HEK293T (cell line): Measurements from ENCODE around the gene GRID2.
"Not testable (repeated sequence)": the region's sequence is repeated elsewhere in the genome, so short reads cannot be mapped to it uniquely, and the experiment has no call there.

Source experiments
- CTCF ChIA-PET: fragments of 350-600 bp; formaldehyde crosslinking; extraction: SDS; loops from one replicate; lab custom pipeline; 2021; ENCODE audit warnings: antibody characterized with exemption, inconsistent platforms; lab: Yijun Ruan, JAX
- POLR2A ChIA-PET: fragments of 350-600 bp; formaldehyde crosslinking; extraction: SDS; loops from one replicate; lab custom pipeline; 2020; ENCODE audit warnings: antibody characterized with exemption, inconsistent platforms; lab: Yijun Ruan, JAX
- DNase-seq: peaks from one replicate; pipeline ENCODE4 v3.0.0; 2012; ENCODE audit warnings: mixed read lengths; ENCODE audit errors: extremely low spot score
- ARNT ChIP-seq: fragments of 450-650 bp; IDR thresholded peaks from 2 replicates; pipeline ENCODE4 v1.6.1; 2017; ENCODE audit warnings: mild to moderate bottlenecking
- BHLHE40 ChIP-seq: fragments of 450-650 bp; IDR thresholded peaks from 2 replicates; pipeline ENCODE4 v1.6.1; 2016; ENCODE audit warnings: mild to moderate bottlenecking, moderate library complexity, borderline replicate concordance
- CTBP1 ChIP-seq: fragments of 450-650 bp; IDR thresholded peaks from 2 replicates; pipeline ENCODE4 v1.6.1; 2016; ENCODE audit warnings: borderline replicate concordance
- ELF4 ChIP-seq: fragments of 450-650 bp; IDR thresholded peaks from 2 replicates; pipeline ENCODE4 v1.6.1; 2017; ENCODE audit warnings: antibody characterized with exemption
- FOXA1 ChIP-seq: fragments of 450-650 bp; IDR thresholded peaks from 2 replicates; pipeline ENCODE4 v1.6.1; 2016; ENCODE audit warnings: mild to moderate bottlenecking
- FOXK2 ChIP-seq: fragments of 450-650 bp; IDR thresholded peaks from 2 replicates; pipeline ENCODE4 v1.6.1; 2016; ENCODE audit warnings: mild to moderate bottlenecking
- FOXM1 ChIP-seq: fragments of 450-650 bp; IDR thresholded peaks from 2 replicates; pipeline ENCODE4 v1.6.1; 2017; ENCODE audit warnings: mild to moderate bottlenecking, borderline replicate concordance
- HDGF ChIP-seq: fragments of 450-650 bp; IDR thresholded peaks from 2 replicates; pipeline ENCODE4 v1.6.1; 2017; ENCODE audit warnings: antibody characterized with exemption, borderline replicate concordance
- L3MBTL2 ChIP-seq: fragments of 450-650 bp; conservative IDR thresholded peaks from 2 replicates; pipeline ENCODE4 v1.6.1; 2016; ENCODE audit warnings: mild to moderate bottlenecking
- LEF1 ChIP-seq: fragments of 450-650 bp; IDR thresholded peaks from 2 replicates; pipeline ENCODE4 v1.6.1; 2017; ENCODE audit warnings: mild to moderate bottlenecking, borderline replicate concordance
- NFRKB ChIP-seq: fragments of 450-650 bp; IDR thresholded peaks from 2 replicates; pipeline ENCODE4 v1.6.1; 2016; ENCODE audit warnings: mild to moderate bottlenecking, moderate library complexity
- PKNOX1 ChIP-seq: fragments of 450-650 bp; IDR thresholded peaks from 2 replicates; pipeline ENCODE4 v1.6.1; 2016
- SP1 ChIP-seq: fragments of 450-650 bp; IDR thresholded peaks from 2 replicates; pipeline ENCODE4 v1.6.1; 2017
- SUZ12 ChIP-seq: fragments of 450-650 bp; IDR thresholded peaks from 2 replicates; pipeline ENCODE4 v1.6.1; 2016; ENCODE audit warnings: mild to moderate bottlenecking
- TARDBP ChIP-seq: fragments of 450-650 bp; IDR thresholded peaks from 2 replicates; pipeline ENCODE4 v1.6.1; 2016
- ZNF384 ChIP-seq: fragments of 450-650 bp; IDR thresholded peaks from 2 replicates; pipeline ENCODE4 v1.6.1; 2016

The GRID2 gene

DNA sequence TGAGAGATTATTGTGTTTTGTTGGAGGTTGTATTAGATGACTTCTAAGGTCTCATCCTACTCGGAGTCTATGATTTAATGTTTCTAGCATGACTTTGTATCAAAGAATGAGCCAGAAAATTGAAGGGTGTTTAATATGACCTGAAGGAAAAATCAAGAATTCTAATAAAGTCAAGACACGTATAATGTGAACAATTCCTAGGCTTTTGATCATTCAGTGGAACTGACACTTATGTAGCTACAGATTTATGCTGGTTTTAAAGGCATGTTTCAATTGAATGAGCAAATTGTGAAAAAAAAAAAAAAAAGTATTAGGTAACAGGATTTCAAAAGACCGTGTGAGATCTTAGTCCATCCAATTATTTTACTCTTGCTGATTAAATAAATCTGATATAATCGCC lies 64.9 kb downstream of the GRID2 start:
- CTCF ChIA-PET = no interaction called here
- DNase-seq = no peak
- POLR2A ChIA-PET = no interaction called here
- TF ChIP-seq PKNOX1 (no peak), ARNT (no peak), HDGF (no peak), FOXA1 (no peak), ELF4 (no peak), SUZ12 (no peak), FOXK2 (no peak), NFRKB (no peak), LEF1 (no peak), BHLHE40 (no peak), ZNF384 (no peak), L3MBTL2 (no peak), FOXM1 (no peak), SP1 (no peak), CTBP1 (no peak), TARDBP (no peak)

DNA sequence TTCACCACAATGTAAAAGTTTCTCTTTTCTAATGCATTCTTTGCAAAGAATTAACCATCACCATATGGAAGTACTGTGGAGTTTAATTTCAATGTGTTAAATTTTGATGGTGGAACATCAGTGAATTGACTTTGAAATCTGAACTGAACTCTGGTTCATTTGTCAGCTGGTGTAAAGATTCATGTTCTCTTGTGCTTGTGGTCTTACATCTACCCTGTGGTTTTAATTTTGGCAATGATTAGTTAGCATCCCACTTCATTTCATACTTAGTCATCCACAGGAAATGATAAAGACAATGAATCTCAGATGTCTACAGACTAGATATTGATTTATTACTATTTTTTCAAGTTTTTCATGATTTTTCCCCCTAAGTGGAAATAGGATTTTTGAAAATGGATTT lies 77.8 kb downstream of the GRID2 start:
- POLR2A ChIA-PET = no interaction called here
- no peak for TF ChIP-seq FOXA1

DNA sequence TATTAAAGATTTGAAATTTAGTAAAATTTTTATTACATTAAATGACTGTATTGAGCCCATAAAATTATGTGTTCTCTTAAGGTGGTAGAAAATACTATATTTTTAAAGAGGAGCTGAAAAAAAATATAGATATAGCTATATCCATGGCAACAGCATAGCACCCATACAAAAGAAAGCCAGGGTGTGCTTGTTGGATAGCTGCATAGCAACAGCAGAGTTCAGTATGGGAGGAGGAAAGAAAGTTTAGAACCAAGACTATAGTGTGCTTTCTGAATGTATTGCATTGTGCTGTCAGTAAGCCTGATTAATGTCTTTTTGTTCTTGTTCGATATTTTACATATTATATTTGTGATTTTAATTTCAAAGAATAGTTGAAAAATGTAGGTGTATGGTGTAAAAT lies 78.4 kb downstream of the GRID2 start:
- DNase-seq = no peak
- ChIA-PET CTCF (no interaction called here), POLR2A (no interaction called here)
- no peak for TF ChIP-seq SP1
- no peak for TF ChIP-seq FOXM1
- no peak for TF ChIP-seq NFRKB
- no peak for TF ChIP-seq FOXK2
- TF ChIP-seq PKNOX1 = no peak
- TF ChIP-seq FOXA1 = no peak
- no peak for TF ChIP-seq SUZ12
- no peak for TF ChIP-seq LEF1
- TF ChIP-seq ELF4 = no peak
- TF ChIP-seq ZNF384 = no peak
- no peak for TF ChIP-seq BHLHE40
- TF ChIP-seq L3MBTL2 = no peak
- TF ChIP-seq TARDBP = no peak
- TF ChIP-seq ARNT = no peak
- no peak for TF ChIP-seq HDGF
- TF ChIP-seq CTBP1 = no peak

More for the DNA sequence above, 77.8 kb downstream of the GRID2 start:
- CTCF ChIA-PET = no interaction called here
- no peak for DNase-seq

DNA sequence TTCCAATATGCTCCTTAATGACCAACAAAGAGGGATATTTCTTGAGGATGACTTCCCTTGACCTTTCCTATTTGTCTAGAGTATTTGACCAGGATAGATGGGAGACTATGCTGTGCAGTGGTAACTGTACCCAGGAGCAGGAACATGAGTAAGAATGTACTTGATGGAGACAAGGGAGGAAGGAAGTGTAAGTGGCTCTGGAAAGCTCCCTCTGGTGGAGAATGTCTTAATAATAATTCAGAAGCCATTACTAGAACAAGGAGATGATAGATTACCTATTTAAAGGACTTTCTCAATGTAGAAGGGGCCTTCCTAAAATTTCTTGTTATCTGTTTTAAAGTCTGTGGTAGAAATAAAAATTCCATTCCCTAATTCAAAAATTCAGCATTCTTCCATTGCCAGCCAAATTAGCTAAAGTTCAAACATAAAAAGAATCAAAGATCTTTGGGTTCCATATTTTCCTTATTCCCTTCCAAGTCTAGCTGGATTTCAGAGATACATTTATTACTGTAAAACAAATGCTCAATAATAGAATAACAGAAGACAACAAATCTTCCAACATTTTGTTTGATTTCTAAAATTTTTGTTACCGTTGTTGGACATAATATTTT lies 83.8 kb downstream of the GRID2 start:
- TF ChIP-seq FOXM1 (no peak), NFRKB (no peak), PKNOX1 (no peak), BHLHE40 (no peak), L3MBTL2 (no peak), CTBP1 (no peak), SUZ12 (no peak), SP1 (no peak), ELF4 (no peak), FOXA1 (no peak), TARDBP (no peak), FOXK2 (no peak), HDGF (no peak), ZNF384 (no peak), ARNT (no peak), LEF1 (no peak)
- ChIA-PET CTCF (no interaction called here), POLR2A (no interaction called here)
- DNase-seq = peak; percentile 39

DNA sequence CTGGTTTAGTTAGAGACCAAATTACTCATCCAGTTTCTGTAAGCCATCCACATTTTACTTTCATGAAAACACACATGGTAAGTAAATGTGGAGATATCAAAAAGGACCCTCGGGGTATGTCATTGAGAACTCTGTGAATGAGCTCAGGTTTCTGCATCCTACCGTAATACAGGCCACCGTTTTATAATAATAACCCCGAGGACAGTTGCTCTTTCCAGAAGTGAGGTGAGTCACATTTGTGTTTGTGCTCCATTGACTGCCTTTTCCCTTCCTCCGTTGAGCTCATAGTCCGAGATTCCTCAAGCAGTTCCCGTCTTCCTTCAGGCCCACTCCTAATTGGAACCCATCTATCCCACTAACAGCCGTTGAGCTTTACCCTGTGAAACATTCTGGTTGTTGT lies 95.3 kb downstream of the GRID2 start:
- no peak for DNase-seq
- ChIA-PET CTCF (no interaction called here), POLR2A (no interaction called here)
- no peak for TF ChIP-seq FOXM1
- TF ChIP-seq SP1 = no peak
- TF ChIP-seq CTBP1 = no peak
- no peak for TF ChIP-seq SUZ12
- TF ChIP-seq FOXA1 = no peak
- TF ChIP-seq L3MBTL2 = no peak
- TF ChIP-seq ELF4 = no peak
- TF ChIP-seq PKNOX1 = no peak
- no peak for TF ChIP-seq ARNT
- no peak for TF ChIP-seq ZNF384
- no peak for TF ChIP-seq TARDBP
- TF ChIP-seq FOXK2 = no peak
- no peak for TF ChIP-seq BHLHE40
- TF ChIP-seq LEF1 = no peak
- TF ChIP-seq HDGF = no peak
- TF ChIP-seq NFRKB = no peak

- CTCF ChIA-PET, POLR2A ChIA-PET: not testable (repeated sequence)
Measured at GRCh38 chr4:92403525-92403924, 99.8 kb downstream of the GRID2 start.

More at GRCh38 chr4:92403525-92403924, 99.8 kb downstream of the GRID2 start:
- DNase-seq = not testable (repeated sequence)
